Measurements from ENCODE around the gene ZNF90. TPM values are rescaled to one million over a fixed set of nuclear protein-coding genes. Genes with fewer than 3 reads are reported as not detected.

Gene ZNF90
- total RNA-seq, 4 donors from 2014 or later: 15.3 to 29.0 (median 17.4) TPM

DNA sequence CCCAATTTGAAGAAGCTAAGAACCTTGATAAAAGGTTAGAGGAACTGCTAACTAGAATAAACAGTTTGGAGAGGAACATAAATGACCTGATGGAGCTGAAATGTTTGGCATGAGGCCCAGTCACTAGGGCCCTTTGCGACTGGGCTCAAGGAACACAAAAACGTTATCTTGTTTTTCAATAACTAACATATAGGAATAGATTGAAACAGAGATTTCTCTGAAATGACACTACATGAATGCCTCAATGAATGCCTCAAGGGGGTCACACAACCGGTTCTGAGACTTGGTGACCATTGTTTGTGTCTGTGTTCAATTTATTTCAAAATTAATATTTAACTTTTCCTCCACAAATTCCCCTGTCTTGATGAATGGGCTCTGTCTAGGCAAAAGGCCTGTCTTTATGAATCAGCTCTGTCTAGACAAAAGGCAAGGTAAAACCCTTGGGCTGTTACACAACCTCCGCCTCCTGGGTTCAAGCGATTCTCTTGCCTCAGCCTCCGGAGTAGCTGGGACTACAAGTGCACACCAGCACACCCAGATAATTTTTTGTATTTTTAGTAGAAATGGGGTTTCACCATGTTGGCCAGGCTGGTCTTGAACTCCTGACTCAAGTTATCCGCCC is 88.3 kb downstream of the ZNF90 start:
- no peak overlapping the region for H3K4me3 ChIP-seq (replicated peaks in 1 of 3)
- H3K27me3 ChIP-seq: no peaks in the 10 kb centered on the region
- peaks cover 19 to 24% of the 10 kb centered on the region in 2 donors for H3K4me1 ChIP-seq
- peak overlapping the region; percentile 29 to 66 (median 60) for H3K27ac ChIP-seq
- 43 to 51% methylated on average over 7 of the region's 7 CpGs for WGBS, 2 donors
- TF ChIP-seq POLR2A (IDR thresholded peaks at IDR 0.05): no peak
- TF ChIP-seq, protein P1, sequence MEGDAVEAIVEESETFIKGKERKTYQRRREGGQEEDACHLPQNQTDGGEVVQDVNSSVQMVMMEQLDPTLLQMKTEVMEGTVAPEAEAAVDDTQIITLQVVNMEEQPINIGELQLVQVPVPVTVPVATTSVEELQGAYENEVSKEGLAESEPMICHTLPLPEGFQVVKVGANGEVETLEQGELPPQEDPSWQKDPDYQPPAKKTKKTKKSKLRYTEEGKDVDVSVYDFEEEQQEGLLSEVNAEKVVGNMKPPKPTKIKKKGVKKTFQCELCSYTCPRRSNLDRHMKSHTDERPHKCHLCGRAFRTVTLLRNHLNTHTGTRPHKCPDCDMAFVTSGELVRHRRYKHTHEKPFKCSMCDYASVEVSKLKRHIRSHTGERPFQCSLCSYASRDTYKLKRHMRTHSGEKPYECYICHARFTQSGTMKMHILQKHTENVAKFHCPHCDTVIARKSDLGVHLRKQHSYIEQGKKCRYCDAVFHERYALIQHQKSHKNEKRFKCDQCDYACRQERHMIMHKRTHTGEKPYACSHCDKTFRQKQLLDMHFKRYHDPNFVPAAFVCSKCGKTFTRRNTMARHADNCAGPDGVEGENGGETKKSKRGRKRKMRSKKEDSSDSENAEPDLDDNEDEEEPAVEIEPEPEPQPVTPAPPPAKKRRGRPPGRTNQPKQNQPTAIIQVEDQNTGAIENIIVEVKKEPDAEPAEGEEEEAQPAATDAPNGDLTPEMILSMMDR (IDR thresholded peaks at IDR 0.05): no peak
- intact Hi-C loops (cut with DNase I): no loop called here
- H3K9me3 ChIP-seq: no peaks in the 10 kb centered on the region
- H3K36me3 ChIP-seq: no peaks in the 10 kb centered on the region
- peak; percentile 77 to 87 for DNase-seq

DNA sequence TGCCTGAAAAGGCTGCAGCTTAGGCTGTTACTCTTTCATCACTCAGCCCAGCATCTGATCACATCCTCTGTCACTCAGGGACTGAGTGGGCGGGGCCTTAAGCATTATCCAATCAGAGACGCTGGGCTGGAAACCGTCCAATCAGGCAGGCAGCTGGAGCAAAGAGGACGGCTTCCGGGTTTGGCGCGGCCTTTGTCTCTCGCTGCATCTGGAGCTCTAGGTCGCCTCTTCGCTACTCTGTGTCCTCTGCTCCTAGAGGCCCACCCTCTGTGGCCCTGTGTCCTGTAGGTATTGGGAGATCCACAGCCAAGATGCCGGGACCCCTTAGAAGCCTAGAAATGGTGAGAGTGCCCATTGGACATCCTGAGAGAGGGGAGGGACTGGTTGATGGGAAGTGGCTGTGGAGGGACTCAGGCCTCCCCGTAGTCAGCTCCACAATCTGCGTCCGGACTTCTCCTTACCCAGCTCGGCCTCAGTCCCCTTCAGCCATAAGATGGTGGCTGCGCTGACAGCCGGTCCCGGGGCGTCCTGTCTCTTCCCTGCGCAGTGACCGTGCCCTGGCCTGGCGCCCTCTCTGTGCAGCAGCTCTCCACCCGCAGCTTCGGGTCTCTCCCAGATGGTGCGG is 89.3 kb downstream of the ZNF90 start, which contains the start of gene ZNF486:
ZNF486 (plus strand) TSS at position 195 of the 625 bp plus-strand sequence; CDS start at position 312, 117 bp downstream.
- no peaks in the 10 kb centered on the region for H3K36me3 ChIP-seq
- intact Hi-C loops (cut with DNase I): no loop called here
- H3K4me1 ChIP-seq: peaks cover 19 to 28% of the 10 kb centered on the region in 2 donors
- no peaks in the 10 kb centered on the region for H3K9me3 ChIP-seq
- peak within 1 kb of the TSS; percentile 11 to 83 (median 79) for H3K4me3 ChIP-seq (replicated peaks in 1 of 3)
- WGBS, 2 donors: 4 to 8% methylated on average over 10 to 17 of the region's 25 CpGs
- TF ChIP-seq, protein P1 (IDR thresholded peaks at IDR 0.05): no peak
- peak; percentile 27 to 91 for TF ChIP-seq POLR2A (IDR thresholded peaks at IDR 0.05)
- DNase-seq: peak; percentile 99
- H3K27ac ChIP-seq: peak within 1 kb of the TSS; percentile 33 to 83 (median 60)
- no peaks in the 10 kb centered on the region for H3K27me3 ChIP-seq

DNA sequence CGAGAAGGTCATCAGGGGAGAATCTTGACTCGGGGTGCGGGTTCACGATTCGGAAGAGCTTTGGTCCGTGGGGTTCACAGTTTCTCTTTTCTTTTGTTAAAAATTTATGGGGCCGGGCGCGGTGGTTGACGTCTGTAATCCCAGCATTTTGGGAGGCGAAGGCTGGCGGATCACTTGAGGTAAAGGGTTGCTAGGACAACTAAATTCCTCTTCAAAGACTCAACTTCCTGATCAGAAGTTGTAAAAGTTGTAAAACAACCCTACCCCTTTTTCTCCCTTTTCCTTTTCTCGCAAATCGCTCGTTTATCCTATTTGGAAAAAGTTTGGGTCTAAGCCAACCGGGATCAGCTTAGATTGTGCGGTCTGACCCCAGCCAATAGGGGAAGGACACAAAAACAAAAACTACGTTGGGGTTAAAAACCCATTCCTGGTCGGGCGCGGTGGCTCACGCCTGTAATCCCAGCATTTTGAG is 89.9 kb downstream of the ZNF90 start:
- DNase-seq: no peak
- peaks cover 19 to 28% of the 10 kb centered on the region in 2 donors for H3K4me1 ChIP-seq
- no peaks in the 10 kb centered on the region for H3K27me3 ChIP-seq
- intact Hi-C loops (cut with DNase I): no loop called here
- H3K9me3 ChIP-seq: no peaks in the 10 kb centered on the region
- peak overlapping the region; percentile 11 to 83 (median 79) for H3K4me3 ChIP-seq (replicated peaks in 1 of 3)
- WGBS, 2 donors: 18 to 19% methylated on average over 20 to 22 of the region's 22 CpGs
- TF ChIP-seq, protein P1 (IDR thresholded peaks at IDR 0.05): no peak
- TF ChIP-seq POLR2A (IDR thresholded peaks at IDR 0.05): no peak
- H3K27ac ChIP-seq: peak overlapping the region; percentile 33 to 83 (median 58)
- H3K36me3 ChIP-seq: no peaks in the 10 kb centered on the region

Small RNA genes within 50 kb of the gene (small RNA-seq; reads per million reads assigned to genes)
- gene AC006539.3: not detected

Other genes with a start within 250 kb of the ZNF90 start
- 10 to 100 TPM; 25.7 to 31.6 (median 27.2) TPM for gene ZNF253, start 212.1 kb upstream of the ZNF90 start, total RNA-seq
- gene ZNF93, start 177.1 kb upstream of the ZNF90 start, total RNA-seq: 10 to 100 TPM; 12.2 to 29.0 (median 23.2) TPM
- gene ZNF682, start 38.5 kb upstream of the ZNF90 start, total RNA-seq: 10 to 100 TPM; 11.4 to 20.4 (median 12.1) TPM
- 10 to 100 TPM; 58.2 to 94.1 (median 77.9) TPM for gene ZNF486, start 89.2 kb downstream of the ZNF90 start, total RNA-seq

Data from thyroid gland (tissue), 4 donors.